ENCODE data around the gene GOLGA7B. TPM values are rescaled to one million over a fixed set of nuclear protein-coding genes. Genes with fewer than 3 reads are reported as not detected.

Gene GOLGA7B
- polyA plus RNA-seq, 1 of the 3 experiments (the other 2 are of a cell fraction): 0.03 TPM

DNA sequence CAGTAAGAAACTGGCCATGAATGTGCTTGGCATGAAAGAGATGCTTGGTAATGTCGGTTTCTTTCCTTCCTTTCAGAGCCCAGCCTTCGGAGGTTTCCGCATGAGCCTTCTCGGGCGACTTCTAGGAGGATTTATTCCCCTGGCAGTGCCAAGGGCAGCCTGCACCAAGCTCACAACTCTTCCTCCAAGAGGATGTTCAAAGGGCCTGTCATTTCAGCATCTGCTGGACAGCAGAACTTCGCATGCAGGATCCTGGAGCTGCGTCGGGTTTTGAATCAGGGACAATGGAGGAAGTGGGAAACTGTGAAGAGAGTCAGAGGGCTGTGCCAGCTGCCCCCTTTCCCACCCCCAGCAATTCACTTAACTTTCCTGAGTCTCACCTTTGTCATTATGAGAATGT, 21.3 kb downstream of the GOLGA7B start (continued):
- TF ChIP-seq, protein P1, sequence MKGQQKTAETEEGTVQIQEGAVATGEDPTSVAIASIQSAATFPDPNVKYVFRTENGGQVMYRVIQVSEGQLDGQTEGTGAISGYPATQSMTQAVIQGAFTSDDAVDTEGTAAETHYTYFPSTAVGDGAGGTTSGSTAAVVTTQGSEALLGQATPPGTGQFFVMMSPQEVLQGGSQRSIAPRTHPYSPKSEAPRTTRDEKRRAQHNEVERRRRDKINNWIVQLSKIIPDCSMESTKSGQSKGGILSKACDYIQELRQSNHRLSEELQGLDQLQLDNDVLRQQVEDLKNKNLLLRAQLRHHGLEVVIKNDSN (IDR thresholded peaks at IDR 0.05; ENCODE audit: borderline replicate concordance, low read depth): no peak
- TF ChIP-seq ELF1 (IDR thresholded peaks at IDR 0.05) (no peak), RAD21 (IDR thresholded peaks at IDR 0.05; ENCODE audit: low read length) (no peak), GATA2 (CRISPR knock-in tag; IDR thresholded peaks at IDR 0.05) (no peak), MEF2A (IDR thresholded peaks at IDR 0.05; ENCODE audit: borderline replicate concordance, low read depth) (no peak), FOXM1 (IDR thresholded peaks at IDR 0.05; ENCODE audit: low read depth) (no peak), CHD2 (IDR thresholded peaks at IDR 0.05; ENCODE audit: low read length, partially characterized antibody) (no peak), TCF12 (IDR thresholded peaks at IDR 0.05) (no peak)
- TF ChIP-seq, protein P2, sequence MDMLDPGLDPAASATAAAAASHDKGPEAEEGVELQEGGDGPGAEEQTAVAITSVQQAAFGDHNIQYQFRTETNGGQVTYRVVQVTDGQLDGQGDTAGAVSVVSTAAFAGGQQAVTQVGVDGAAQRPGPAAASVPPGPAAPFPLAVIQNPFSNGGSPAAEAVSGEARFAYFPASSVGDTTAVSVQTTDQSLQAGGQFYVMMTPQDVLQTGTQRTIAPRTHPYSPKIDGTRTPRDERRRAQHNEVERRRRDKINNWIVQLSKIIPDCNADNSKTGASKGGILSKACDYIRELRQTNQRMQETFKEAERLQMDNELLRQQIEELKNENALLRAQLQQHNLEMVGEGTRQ (IDR thresholded peaks at IDR 0.05; ENCODE audit: borderline replicate concordance, low read depth, low read length): no peak

DNA sequence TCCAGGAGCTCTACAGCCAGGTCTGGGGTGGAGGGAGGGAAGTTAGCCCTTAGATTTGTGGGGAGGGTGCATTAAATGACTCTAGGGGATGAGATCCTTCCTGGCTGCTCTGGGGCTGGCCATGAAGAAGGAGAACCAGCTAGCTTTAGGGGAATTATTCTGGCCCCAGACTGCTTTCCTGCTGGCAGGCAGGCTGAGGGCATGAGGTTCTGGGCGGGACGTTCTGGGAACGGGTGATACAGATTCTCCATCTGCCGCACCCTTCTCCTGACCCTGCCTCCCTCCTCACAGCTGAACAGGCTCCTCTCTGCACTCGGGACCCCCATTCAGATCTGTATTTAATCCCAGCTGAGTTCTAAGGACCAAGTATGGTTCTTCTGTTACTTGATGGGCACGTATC, 23.9 kb downstream of the GOLGA7B start:
- Histone ChIP-seq H4K20me1 (ENCODE audit: insufficient read depth) (no peaks in the 10 kb centered on the region), H3K4me3 (ENCODE audit: low read depth in 2 of 2, low read length in 1 of 2) (no peak overlapping the region), H3K36me3 (replicated peaks in 1 of 2; ENCODE audit: control insufficient read depth in 1 of 2, insufficient read depth in 2 of 2, low read length in 1 of 2) (no peaks in the 10 kb centered on the region), H2AFZ (ENCODE audit: low read depth) (no peak overlapping the region), H3K27ac (ENCODE audit: low read depth in 2 of 2, low read length in 1 of 2) (no peak overlapping the region), H3K4me2 (no peak overlapping the region), H3K9me2 (no peaks in the 10 kb centered on the region), H3K9ac (no peak overlapping the region), H3K27me3 (ENCODE audit: insufficient read depth) (peaks cover 18% of the 10 kb centered on the region; the same call in 1 of the 2 replicates), H3K9me3 (no peaks in the 10 kb centered on the region), H3F3A (replicated peaks; ENCODE audit: insufficient read depth) (no peaks in the 10 kb centered on the region), H3K79me2 (ENCODE audit: insufficient read depth) (no peaks in the 10 kb centered on the region), H3K4me1 (ENCODE audit: control insufficient read depth in 1 of 2, insufficient read depth in 2 of 2, low read depth in 1 of 2, low read length in 1 of 2) (peaks cover 0 to 21% of the 10 kb centered on the region in 2 experiments; a peak in 2 of 4 replicates)
- WGBS (ENCODE audit: low lambda C conversion rate): 85% methylated on average over 6 of the region's 6 CpGs
- DNase-seq: no peak
- POLR2A ChIA-PET: interaction anchor here (0.8 kb wide), 1 partner anchor 1471 kb away, joined by 3 read pairs; no protein-coding TSS in a partner anchor
- TF ChIP-seq, protein P3, sequence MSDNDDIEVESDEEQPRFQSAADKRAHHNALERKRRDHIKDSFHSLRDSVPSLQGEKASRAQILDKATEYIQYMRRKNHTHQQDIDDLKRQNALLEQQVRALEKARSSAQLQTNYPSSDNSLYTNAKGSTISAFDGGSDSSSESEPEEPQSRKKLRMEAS (IDR thresholded peaks at IDR 0.05; ENCODE audit: low read depth): no peak
- TF ChIP-seq RXRA (IDR thresholded peaks at IDR 0.05; ENCODE audit: borderline replicate concordance, low read depth) (no peak), GABPA (IDR thresholded peaks at IDR 0.05; ENCODE audit: low read depth) (no peak), GATA2 (CRISPR knock-in tag; IDR thresholded peaks at IDR 0.05) (no peak), NFIC (IDR thresholded peaks at IDR 0.05; ENCODE audit: borderline replicate concordance) (no peak), NRF1 (IDR thresholded peaks at IDR 0.05; ENCODE audit: low read depth, low read length) (no peak), SMC3 (IDR thresholded peaks at IDR 0.05; ENCODE audit: low read depth, low read length) (no peak), RCOR1 (IDR thresholded peaks at IDR 0.05; ENCODE audit: low read length) (no peak), CHD2 (IDR thresholded peaks at IDR 0.05; ENCODE audit: low read length, partially characterized antibody) (no peak), JUND (IDR thresholded peaks at IDR 0.05) (no peak), TCF12 (IDR thresholded peaks at IDR 0.05) (no peak), YY1 (IDR thresholded peaks at IDR 0.05; ENCODE audit: low read depth) (no peak), POLR2AphosphoS5 (IDR thresholded peaks at IDR 0.05; ENCODE audit: low read depth, low read length) (no peak), MXI1 (IDR thresholded peaks at IDR 0.05; ENCODE audit: low read depth, low read length) (no peak), RAD21 (IDR thresholded peaks at IDR 0.05; ENCODE audit: low read length) (no peak), SIN3A (IDR thresholded peaks at IDR 0.05; ENCODE audit: borderline replicate concordance, low read depth, low read length) (no peak)
- TF ChIP-seq, protein P2 (IDR thresholded peaks at IDR 0.05; ENCODE audit: borderline replicate concordance, low read depth, low read length): no peak
- TF ChIP-seq, protein P1 (IDR thresholded peaks at IDR 0.05; ENCODE audit: borderline replicate concordance, low read depth): no peak
- TF ChIP-seq, protein P4, sequence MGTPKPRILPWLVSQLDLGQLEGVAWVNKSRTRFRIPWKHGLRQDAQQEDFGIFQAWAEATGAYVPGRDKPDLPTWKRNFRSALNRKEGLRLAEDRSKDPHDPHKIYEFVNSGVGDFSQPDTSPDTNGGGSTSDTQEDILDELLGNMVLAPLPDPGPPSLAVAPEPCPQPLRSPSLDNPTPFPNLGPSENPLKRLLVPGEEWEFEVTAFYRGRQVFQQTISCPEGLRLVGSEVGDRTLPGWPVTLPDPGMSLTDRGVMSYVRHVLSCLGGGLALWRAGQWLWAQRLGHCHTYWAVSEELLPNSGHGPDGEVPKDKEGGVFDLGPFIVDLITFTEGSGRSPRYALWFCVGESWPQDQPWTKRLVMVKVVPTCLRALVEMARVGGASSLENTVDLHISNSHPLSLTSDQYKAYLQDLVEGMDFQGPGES (IDR thresholded peaks at IDR 0.05; ENCODE audit: low read depth, low read length): no peak
- CTCF ChIA-PET: interaction anchor here (1.0 to 9.1 kb wide), 6 partner anchors 12 to 168 kb away, joined by 3 to 277 read pairs (median 10); no protein-coding TSS in a partner anchor

Measured in SK-N-SH (cell line).